COR-L47 (cell line): ENCODE results near the gene DHX40.
"Not testable (repeated sequence)": the region's sequence is repeated elsewhere in the genome, so short reads cannot be mapped to it uniquely, and the experiment has no call there.

Experiments used
- DNase-seq: peaks from one replicate; lab custom pipeline; 2025; lab: John Stamatoyannopoulos, UW

The DHX40 gene

DNA sequence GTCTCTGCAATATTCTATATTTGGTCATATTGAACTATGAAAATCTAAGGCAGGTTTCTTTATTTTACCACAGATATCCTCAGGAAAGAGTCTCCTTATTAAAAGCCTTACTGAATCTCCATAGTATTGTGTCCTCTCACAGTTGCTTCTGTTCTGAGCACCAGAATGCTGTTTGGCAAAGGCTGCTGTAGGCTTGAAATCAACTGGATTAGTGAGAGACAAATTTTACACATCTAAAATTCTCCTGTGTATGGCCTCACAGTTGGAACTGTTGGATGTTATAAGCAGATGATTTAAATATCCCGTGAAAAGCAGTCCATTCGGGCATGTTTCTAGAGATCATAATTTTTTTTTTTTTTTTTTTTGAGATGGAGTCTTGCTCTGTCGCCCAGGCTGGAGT, 63.8 kb downstream of the DHX40 start:
- no peak for DNase-seq

DNA sequence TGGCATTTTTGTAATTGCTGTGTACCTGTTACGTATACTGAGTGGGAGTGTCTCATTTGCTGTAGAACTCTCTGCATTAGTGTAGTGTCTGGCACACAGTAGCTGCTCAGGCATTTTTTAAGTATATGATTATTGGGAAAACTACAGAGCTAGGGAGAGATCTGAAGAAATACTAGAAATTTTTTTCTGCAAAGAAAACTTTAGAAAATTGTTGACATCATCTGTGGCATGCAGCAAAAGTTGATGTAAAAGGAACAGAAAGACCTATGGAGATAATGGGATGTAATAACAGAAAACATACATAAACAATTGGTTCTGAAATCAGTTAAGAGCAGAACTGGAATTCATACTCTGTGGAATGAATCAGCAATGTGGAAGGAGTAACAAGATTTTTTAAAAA, 65.9 kb downstream of the DHX40 start:
- no peak for DNase-seq

DNA sequence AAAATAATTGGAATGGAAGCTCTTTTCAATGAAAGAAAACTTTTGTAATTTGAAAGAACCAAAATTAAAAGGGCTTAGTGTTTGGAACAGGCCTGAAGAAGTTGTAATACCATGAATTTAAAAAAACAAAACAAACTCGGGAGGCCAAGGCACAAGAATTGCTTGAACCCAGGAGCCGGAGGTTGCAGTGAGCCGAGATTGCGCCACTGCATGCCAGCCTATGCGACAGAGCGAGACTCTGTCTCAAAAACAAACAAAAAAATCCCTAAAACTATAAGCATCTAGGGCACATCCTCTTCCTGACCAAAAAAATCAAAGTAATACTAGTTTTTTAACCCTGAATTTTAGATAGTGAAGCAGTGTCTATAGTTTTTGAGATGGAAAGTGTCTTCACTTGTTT, 67.0 kb downstream of the DHX40 start:
- no peak for DNase-seq

DNA sequence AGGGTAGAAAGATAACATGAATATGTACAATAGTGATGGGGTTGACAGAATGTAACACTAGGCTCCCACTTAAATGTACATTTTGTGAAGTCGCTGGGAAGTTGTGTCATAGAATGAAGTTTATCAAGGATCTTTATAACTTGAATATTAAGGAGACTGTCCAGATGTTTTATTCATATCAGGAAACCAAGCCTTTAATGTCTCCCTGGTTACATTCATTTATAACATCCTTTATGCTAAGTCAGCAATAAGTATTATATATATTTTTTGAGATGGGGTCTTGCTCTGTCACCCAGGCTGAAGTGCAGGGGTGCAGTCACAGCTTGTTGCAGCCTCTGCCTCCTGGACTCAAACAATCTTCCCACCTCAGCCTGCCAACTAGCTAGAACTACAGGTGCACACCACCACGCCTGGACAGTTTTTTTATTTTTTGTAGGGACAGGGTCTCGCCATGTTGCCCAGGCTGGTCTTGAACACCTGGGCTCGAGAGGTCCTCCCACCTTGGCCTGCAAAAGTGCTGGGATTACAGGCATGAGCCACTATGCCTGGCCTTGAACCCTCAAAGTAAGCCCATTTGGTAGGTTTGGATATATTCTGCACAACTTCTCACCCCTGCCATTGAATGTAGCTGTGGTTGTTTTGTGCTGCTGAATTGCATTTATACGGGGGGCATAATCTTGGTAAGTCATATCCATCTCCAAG, 68.4 kb downstream of the DHX40 start:
- DNase-seq: no peak

DNA sequence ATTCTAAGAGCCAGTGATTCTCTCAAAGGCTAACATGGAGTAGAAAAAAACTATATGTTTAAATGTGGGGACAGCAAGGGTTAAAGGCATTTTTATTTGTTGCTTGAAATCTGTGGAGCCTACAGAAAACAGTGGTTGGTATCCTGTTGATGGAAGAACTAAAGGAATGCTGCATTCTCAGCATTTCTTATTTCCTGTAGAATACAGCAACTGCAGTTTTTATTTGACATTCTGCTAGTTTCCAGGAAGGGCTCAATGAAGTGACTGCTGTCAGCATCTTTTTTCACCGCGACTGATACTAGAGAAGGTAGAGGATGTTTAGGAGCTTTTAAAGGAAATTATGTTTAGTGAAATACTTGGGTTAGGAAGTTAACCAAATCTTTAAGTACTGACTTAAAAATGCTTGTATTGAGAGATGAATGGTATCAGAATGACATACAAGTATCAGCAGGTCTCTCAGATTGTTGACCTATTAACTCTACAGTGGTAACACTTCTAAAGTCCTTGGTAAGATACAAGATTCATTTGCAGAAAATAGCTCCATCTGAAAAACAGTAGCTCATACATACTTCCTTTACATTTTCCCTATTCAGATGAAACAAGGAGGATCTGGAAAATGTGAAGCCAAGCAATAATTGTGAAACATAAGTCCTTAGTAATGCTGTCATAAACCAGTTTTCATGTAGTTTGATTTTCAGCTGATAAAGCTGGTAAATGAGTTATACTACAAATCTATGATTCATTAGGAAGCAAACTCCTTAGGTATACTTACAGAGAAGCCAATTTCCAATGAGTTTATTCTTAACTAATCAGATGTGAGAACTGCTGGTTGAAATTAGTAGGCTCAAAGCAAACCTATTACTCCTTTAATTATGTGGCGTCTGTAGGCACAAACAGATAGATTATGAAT, 69.5 kb downstream of the DHX40 start:
- no peak for DNase-seq

DNA sequence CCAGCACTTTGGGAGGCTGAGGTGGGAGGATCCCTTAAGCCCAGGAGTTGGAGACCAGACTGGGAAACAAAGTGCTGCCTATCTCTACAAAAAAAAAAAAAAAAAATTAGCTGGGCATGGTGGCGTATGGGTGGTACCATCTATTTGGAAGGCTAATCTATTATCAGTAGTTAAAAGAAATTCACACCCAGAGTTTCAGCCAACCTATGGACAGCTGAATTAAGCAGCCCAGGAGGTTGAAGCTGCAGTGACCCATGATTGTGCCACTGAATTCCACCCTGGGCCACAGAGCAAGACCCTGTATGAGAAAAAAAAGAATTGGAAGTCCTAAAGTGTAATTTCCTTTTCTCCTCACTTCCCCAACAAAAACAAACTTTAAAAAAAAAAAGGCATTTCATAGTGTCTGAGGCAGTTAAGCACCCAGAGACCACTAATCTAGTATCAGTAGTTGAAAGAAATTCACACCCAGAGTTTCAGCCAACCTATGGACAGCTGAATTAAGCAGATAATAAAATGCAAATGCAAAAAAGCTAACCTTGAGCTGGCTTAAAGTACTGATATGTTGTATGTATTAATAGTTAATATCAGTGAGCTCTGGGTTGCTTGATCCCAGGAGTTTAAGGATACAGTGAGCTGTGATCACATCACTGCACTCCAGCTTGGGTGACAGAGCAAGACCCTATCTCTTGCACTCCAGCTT, 72.4 kb downstream of the DHX40 start:
- DNase-seq: no peak

DNA sequence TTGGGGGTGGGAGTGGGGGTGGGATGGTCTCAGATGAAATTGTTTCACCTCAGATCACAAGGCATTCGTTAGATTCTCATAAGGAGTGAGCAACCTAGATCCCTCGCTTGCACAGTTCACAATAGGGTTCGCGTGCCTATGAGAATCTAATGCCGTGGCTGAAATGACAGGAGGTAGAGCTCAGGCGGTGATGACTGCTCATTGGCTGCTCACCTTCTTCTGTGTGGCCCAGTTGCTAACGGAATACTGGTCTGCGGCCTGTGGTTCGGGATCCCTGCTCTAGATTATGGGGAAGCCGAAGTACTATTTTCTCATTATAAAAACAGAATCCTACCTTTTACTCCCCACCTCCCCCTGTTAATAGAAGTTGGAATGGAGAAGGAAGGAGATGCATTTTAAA, 73.1 kb downstream of the DHX40 start:
- DNase-seq: no peak

DNA sequence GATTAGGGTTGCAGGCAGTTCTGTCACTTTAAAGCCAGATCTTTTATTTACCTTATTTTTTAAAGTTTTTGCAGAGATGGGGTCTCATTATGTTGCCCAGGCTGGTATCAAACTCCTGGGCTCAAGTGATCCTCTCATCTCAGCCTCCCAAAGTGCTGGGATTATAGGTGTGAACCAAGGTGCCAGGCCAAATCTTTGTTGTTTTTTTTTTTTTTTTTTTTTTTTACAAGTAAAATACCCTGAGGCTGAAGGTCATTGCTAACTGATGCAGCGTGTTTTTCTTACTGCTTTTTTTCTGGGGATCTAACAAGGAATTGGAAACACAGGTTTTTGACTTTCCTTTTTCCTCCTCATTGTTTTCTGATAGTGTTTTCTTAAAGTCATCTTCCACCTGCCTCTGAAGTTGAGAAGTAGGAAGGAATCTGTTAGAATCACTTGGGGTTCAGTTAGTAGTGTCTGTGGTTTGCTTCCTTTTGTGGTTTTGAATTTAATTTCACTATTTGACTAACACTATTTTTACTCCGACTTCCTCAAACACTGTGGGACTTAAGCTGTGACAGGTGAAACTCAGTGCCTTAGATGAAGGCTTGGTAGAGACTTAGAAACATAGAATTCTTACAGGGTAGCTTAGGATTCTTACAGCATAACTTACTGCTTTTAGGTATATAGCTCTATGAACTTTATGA, 76.5 kb downstream of the DHX40 start:
- DNase-seq: no peak

DNA sequence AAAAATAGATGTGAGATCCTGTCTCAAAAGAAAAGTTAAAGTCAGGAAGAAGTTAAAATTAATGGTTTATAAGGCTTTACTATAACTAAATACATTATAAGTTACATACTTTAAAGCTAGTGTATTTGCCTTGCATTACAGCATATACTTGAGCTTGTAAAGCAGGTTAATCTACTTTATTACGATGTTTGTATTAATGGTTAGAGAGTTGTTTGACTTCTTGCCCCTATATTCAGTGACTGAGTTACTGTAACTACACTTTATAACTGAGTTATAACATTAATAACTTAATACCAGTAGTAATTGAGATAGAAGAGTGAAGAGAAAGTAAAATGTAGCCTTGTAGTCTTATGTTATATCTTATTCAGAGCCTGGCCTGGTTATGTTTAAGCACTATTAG, 77.2 kb downstream of the DHX40 start:
- no peak for DNase-seq

DNA sequence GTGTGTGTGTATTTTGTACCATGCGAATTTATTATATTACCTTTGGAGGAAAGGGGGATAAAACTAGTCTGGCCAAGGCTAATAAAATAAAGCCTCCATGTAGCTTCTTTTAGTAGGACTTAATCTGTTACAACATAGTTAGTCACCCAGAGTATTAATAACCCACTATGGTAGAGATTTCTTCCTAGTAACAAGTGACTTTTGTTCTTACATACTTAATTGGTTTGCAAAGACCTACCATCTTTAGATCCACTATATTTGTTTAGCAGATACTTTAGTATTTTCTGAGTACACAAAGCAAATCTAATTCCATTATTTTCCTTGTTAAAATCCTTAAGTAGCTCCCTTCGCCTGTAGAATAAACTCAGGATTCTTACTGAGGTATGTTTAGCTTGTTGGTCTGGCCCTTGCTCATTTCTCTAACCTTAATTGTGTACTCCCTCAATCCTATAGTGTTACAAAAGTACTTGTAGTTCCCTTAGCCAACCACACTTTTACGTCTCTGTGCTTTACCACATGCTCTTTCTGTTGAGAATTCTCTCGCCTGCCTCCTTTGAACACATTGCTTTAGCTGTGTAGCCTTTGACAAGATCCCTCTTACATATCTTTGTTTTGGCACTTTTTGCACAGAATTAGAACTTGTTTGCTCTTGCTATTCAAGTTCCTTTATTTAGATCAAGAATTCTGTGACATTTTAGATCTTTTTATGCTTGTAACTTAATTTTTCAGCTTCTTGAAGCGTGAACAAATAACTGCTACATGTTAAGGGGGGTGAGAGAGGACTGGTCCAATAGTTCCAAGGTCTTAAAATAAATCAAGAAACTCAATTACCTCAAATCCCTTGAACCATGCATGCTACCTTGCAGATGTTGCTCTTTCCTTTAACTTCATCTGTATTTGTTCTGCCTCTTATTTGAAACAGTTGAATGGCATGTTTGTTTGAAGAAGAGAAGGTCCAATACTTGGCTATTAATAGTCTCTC, 78.0 kb downstream of the DHX40 start:
- no peak for DNase-seq

DNA sequence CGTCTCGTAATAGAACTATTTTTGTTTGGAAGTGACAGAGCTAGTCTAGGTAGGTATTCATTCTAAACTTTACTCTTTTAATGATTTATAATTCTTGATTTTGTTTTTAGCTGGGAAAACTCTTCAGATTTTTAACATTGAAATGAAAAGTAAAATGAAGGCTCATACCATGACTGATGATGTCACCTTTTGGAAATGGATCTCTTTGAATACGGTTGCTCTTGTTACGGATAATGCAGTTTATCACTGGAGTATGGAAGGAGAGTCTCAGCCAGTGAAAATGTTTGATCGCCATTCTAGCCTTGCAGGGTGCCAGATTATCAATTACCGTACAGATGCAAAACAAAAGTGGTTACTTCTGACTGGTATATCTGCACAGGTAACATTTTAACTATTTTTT, 81.9 kb downstream of the DHX40 start:
- DNase-seq: no peak

DNA sequence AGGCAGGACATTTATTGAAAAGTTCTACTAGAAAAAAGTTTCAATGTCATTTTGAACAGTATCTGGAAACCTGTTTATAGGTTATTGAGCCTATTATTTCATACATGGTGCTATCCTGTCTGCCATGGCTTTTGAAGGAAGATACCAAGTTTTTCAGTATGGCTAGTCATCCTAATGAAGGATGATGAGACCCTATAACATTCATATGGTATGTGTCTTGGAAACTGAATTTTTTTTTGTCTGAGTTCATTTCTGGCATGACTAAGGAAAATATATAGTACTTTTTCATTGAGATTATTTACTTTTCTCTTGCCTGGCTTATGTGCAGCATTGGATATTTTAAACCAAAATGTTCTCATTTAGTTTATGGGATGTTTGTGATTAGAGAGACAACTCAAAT, 84.5 kb downstream of the DHX40 start:
- no peak for DNase-seq

DNA sequence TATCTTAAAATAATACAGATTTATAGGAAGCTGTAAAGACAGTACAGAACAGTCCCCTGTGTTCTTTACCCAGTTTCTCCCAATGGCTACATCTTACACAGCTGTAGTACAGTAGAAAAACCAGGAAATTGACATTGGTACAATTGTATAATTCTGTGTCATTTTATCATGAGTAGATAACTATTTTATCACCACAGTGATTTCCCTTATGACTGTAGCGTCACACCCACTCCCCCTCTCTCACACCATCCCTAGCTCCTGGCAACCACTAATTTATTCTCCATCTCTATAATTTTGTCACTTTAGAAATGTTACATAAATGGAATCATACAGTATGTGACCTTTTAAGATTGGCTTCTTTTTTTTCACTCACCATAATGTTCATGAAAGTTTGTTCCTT, 85.2 kb downstream of the DHX40 start:
- DNase-seq: no peak

DNA sequence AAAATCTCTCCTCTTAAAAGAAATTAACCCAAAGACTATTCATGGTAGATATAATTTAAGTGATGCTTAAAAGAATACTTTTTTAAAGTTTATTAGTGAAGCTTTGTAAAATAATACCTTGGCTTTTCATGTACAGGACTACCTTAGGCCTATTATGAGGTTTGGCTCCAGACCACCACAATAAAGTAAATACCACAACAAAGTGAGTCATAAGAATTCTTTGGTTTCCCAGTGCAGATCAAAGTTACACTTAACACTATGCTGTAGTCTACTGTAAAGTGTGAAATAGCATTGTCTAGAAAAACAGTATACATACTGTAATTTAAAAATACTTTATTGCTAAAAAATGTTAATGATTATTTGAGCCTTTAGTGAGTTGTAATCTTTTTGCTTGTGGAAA, 85.9 kb downstream of the DHX40 start:
- no peak for DNase-seq

DNA sequence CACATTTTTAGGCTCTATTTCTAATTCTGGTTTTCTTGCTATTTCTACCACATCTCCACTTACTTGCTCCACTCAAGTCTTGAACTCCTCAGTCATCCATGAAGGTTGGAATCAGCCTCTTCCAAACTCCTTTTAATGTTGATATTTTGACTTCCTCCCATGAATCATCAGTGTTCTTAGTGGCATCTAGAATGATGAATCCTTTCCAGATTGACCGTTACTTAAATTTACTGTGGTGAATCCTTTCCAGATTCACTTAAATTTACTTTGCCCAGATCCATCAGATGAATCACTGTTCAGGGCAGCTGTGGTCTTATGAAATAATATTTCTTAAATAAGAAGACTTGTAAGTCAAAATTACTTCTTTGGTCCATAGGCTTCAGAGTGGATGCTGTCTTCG, 86.7 kb downstream of the DHX40 start:
- DNase-seq: no peak

DNA sequence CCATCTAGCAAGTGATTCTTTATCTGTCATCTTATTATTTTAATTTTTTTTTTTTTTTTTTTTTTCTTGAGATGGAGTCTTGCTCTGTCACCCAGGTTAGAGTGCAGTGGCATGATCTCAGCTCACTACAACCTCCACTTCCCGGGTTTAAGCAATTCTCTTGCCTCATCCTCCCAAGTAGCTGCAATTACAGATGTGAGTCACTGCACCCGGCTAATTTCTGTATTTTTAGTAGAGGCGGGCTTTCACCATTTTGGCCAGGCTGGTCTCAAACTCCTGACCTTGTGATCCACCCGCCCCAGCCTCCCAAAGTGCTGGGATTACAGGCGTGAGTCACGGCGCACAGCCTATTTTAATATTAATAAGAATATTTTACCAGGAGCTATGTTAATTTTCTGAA, 91.2 kb downstream of the DHX40 start:
- not testable (repeated sequence) for DNase-seq
